OCI-LY7 (cell line): ENCODE results near the gene RMND5B.

Experiments
- EZH2phosphoT487 ChIP-seq: fragments of 200-600 bp; sonication (generic); IDR thresholded peaks from 2 replicates; pipeline ENCODE4 v1.6.1; 2018; ENCODE audit warnings: low read depth, borderline replicate concordance, mild to moderate bottlenecking, mixed run types, antibody characterized with exemption, low read length, moderate library complexity, mixed read lengths
- TF ChIP-seq, protein P1 (sequence below): fragments of 200-600 bp; sonication (generic); conservative IDR thresholded peaks from 2 replicates; pipeline ENCODE4 v1.5.1; 2014; ENCODE audit warnings: mild to moderate bottlenecking, antibody characterized with exemption, low read length, moderate library complexity, mixed read lengths

DNA sequence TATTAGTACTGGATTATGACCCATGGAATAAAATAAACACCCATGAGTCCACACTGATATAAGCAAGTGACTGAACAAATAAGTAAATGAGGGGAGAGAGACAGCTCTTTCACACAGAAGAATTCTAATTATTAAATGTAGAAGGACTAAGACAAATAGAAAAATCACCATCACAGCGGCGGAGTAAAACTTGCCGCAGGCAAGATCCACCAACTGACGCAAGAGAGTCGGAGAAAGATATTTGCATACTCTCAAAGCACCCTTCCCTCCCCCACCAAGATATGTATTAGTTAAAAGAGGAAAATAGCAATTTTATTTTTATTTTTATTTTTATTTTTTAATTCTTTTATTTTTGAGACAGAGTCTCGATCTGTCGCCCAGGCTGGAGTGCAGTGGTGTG is 32.1 kb upstream of the RMND5B start:
- TF ChIP-seq, protein P1, sequence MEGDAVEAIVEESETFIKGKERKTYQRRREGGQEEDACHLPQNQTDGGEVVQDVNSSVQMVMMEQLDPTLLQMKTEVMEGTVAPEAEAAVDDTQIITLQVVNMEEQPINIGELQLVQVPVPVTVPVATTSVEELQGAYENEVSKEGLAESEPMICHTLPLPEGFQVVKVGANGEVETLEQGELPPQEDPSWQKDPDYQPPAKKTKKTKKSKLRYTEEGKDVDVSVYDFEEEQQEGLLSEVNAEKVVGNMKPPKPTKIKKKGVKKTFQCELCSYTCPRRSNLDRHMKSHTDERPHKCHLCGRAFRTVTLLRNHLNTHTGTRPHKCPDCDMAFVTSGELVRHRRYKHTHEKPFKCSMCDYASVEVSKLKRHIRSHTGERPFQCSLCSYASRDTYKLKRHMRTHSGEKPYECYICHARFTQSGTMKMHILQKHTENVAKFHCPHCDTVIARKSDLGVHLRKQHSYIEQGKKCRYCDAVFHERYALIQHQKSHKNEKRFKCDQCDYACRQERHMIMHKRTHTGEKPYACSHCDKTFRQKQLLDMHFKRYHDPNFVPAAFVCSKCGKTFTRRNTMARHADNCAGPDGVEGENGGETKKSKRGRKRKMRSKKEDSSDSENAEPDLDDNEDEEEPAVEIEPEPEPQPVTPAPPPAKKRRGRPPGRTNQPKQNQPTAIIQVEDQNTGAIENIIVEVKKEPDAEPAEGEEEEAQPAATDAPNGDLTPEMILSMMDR: no peak
- TF ChIP-seq EZH2phosphoT487: no peak
